GM18498 (cell line): ENCODE results near the gene HS6ST1.

Source experiments
- ATAC-seq: cut with Tn5 transposase; IDR thresholded peaks from one replicate; pipeline ENCODE4 v1.9.1; 2021; ENCODE audit warnings: mild to moderate bottlenecking, moderate library complexity; ENCODE audit not compliant: unreplicated experiment

The HS6ST1 gene

GRCh38 chr2:128318776-128319464 is at the start of gene HS6ST1:
HS6ST1 (minus strand) TSS chr2:128318868; CDS start chr2:128318563, 305 bp downstream.
- ATAC-seq, result peak; percentile 77

GRCh38 chr2:128367601-128368359 is 49.1 kb upstream of the HS6ST1 start:
- no peak for ATAC-seq

- no peak for ATAC-seq
Measured at GRCh38 chr2:128366713-128367511, 48.2 kb upstream of the HS6ST1 start.

- no peak for ATAC-seq
Measured at GRCh38 chr2:128365217-128365905, 46.7 kb upstream of the HS6ST1 start.

- ATAC-seq, result no peak
Measured at GRCh38 chr2:128364441-128364911, 45.8 kb upstream of the HS6ST1 start.

- ATAC-seq, result no peak
Measured at GRCh38 chr2:128363934-128364361, 45.3 kb upstream of the HS6ST1 start.

GRCh38 chr2:128362889-128363228 is 44.2 kb upstream of the HS6ST1 start:
- ATAC-seq, result no peak

- ATAC-seq, result no peak
Measured at GRCh38 chr2:128362176-128362888, 43.7 kb upstream of the HS6ST1 start.

- ATAC-seq, result no peak
Measured at GRCh38 chr2:128361376-128362131, 42.9 kb upstream of the HS6ST1 start.

GRCh38 chr2:128360711-128361110 is 42.0 kb upstream of the HS6ST1 start:
- ATAC-seq, result no peak

- no peak for ATAC-seq
Measured at GRCh38 chr2:128359841-128360240, 41.2 kb upstream of the HS6ST1 start.

GRCh38 chr2:128358941-128359731 is 40.5 kb upstream of the HS6ST1 start:
- no peak for ATAC-seq

- ATAC-seq, result no peak
Measured at GRCh38 chr2:128357506-128358370, 39.1 kb upstream of the HS6ST1 start.

- ATAC-seq, result no peak
Measured at GRCh38 chr2:128356127-128356526, 37.5 kb upstream of the HS6ST1 start.

GRCh38 chr2:128354726-128355470 is 36.2 kb upstream of the HS6ST1 start:
- ATAC-seq, result no peak

- ATAC-seq, result no peak
Measured at GRCh38 chr2:128354161-128354560, 35.5 kb upstream of the HS6ST1 start.

GRCh38 chr2:128350736-128351135 is 32.1 kb upstream of the HS6ST1 start:
- ATAC-seq, result no peak
